Measurements from ENCODE around the gene FBXO28. TPM values are rescaled to one million over a fixed set of nuclear protein-coding genes. Genes with fewer than 3 reads are reported as not detected.
A peak's percentile ranks its signal among the peaks of the same experiment; 100 is the strongest.

FBXO28 gene
- total RNA-seq, 1 donor from 2014 or later: 32.6 TPM

DNA sequence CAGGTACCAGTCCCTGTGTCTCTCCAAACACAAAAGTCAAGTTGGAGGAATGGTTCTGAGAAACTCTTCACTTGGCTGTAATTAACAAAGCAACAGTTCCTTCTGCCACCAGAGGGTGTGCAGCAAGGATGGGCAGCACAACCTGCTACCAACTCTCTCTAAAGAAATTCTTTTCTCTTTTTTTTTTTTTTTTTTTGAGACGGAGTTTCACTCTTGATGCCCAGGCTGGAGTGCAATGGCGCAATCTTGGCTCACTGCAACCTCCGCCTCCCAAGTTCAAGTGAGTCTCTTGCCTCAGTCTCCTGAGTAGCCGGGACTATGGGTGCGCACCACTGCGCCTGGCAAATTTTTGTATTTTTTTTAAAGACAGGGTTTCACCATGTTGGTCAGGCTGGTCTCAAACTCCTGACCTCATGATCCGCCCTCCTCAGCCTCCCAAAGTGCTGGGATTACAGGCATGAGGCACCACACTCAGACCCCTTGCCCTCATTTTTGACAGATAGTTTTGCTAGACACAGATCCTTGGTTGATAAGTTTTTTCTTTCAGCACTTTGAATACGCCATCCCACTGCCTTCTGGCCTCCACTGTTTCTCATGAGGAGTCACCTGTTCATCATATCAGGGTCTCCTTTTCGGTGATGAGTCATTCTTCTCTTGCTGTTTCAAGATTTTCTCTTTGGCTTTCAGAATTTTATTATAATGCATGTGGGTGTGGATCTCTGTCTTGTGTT, 57.0 kb downstream of the FBXO28 start:
- Histone ChIP-seq H3K79me2 (ENCODE audit: insufficient read depth, low read length) (no peaks in the 10 kb centered on the region), H3K4me1 (ENCODE audit: insufficient read depth, low read length) (peaks cover 10% of the 10 kb centered on the region), H3K27me3 (ENCODE audit: insufficient read depth, low read length) (peaks cover 3% of the 10 kb centered on the region), H3K27ac (ENCODE audit: low read depth, low read length) (no peak overlapping the region), H2AFZ (ENCODE audit: low read depth, low read length) (no peak overlapping the region), H4K20me1 (ENCODE audit: insufficient read depth, low read length) (no peaks in the 10 kb centered on the region), H3K9ac (ENCODE audit: low read length) (no peak overlapping the region), H3K36me3 (ENCODE audit: insufficient read depth, low read length) (no peaks in the 10 kb centered on the region), H3K9me3 (ENCODE audit: insufficient read depth, low read depth, low read length) (no peaks in the 10 kb centered on the region), H3K4me3 (ENCODE audit: insufficient read depth, low read depth, low read length) (no peak overlapping the region), H3K4me2 (ENCODE audit: low read length) (no peak overlapping the region)
- no peaks in the 10 kb centered on the region for H3K36me3 Mint-ChIP-seq (ENCODE audit: low read depth, unreplicated experiment)
- no peak overlapping the region for H3K27ac Mint-ChIP-seq (ENCODE audit: unreplicated experiment)
- no peaks in the 10 kb centered on the region for H3K9me3 Mint-ChIP-seq (ENCODE audit: unreplicated experiment)
- H3K4me1 Mint-ChIP-seq (ENCODE audit: low read depth, unreplicated experiment): peaks cover 14% of the 10 kb centered on the region
- FAIRE-seq (no peak), DNase-seq (ENCODE audit: low read depth) (no peak)
- no peak for TF ChIP-seq EZH2 (IDR thresholded peaks at IDR 0.05; ENCODE audit: insufficient read depth, low read length)
- TF ChIP-seq, protein P1, sequence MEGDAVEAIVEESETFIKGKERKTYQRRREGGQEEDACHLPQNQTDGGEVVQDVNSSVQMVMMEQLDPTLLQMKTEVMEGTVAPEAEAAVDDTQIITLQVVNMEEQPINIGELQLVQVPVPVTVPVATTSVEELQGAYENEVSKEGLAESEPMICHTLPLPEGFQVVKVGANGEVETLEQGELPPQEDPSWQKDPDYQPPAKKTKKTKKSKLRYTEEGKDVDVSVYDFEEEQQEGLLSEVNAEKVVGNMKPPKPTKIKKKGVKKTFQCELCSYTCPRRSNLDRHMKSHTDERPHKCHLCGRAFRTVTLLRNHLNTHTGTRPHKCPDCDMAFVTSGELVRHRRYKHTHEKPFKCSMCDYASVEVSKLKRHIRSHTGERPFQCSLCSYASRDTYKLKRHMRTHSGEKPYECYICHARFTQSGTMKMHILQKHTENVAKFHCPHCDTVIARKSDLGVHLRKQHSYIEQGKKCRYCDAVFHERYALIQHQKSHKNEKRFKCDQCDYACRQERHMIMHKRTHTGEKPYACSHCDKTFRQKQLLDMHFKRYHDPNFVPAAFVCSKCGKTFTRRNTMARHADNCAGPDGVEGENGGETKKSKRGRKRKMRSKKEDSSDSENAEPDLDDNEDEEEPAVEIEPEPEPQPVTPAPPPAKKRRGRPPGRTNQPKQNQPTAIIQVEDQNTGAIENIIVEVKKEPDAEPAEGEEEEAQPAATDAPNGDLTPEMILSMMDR (IDR thresholded peaks at IDR 0.05; ENCODE audit: insufficient read depth, low read depth, low read length): peak; percentile 27
- peaks cover 7% of the 10 kb centered on the region for H3K27me3 Mint-ChIP-seq (ENCODE audit: low read depth, unreplicated experiment)
- no peak overlapping the region for H3K4me3 Mint-ChIP-seq (ENCODE audit: unreplicated experiment)

DNA sequence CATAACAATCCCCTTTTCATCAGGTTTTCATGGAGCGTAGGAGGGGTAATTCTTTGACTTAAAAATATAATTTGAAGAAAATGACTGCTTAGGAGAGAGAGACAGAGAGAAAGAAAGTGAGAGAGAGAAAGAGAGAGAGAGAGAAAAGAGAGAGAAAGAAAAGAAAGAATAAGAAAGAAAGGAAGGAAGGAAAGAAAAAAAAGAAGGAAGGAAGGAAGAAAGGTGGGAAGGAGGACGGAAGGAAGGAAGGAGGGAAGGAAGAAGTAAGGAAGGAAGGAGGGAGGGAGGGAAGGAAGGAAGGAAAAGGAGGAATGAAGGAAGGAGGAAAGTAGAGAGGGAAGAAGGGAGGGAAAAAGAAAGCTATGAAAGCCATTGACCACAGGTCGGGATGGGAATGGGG, 58.3 kb downstream of the FBXO28 start:
- Mint-ChIP-seq H3K27ac (ENCODE audit: unreplicated experiment) (no peak overlapping the region), H3K27me3 (ENCODE audit: low read depth, unreplicated experiment) (peaks cover 7% of the 10 kb centered on the region), H3K4me1 (ENCODE audit: low read depth, unreplicated experiment) (peaks cover 14% of the 10 kb centered on the region), H3K4me3 (ENCODE audit: unreplicated experiment) (no peak overlapping the region), H3K36me3 (ENCODE audit: low read depth, unreplicated experiment) (no peaks in the 10 kb centered on the region), H3K9me3 (ENCODE audit: unreplicated experiment) (no peaks in the 10 kb centered on the region)
- Histone ChIP-seq H3K79me2 (ENCODE audit: insufficient read depth, low read length) (no peaks in the 10 kb centered on the region), H3K36me3 (ENCODE audit: insufficient read depth, low read length) (no peaks in the 10 kb centered on the region), H2AFZ (ENCODE audit: low read depth, low read length) (no peak overlapping the region), H3K9me3 (ENCODE audit: insufficient read depth, low read depth, low read length) (no peaks in the 10 kb centered on the region), H3K4me2 (ENCODE audit: low read length) (no peak overlapping the region), H3K4me1 (ENCODE audit: insufficient read depth, low read length) (peaks cover 10% of the 10 kb centered on the region), H3K27me3 (ENCODE audit: insufficient read depth, low read length) (peaks cover 3% of the 10 kb centered on the region), H3K27ac (ENCODE audit: low read depth, low read length) (no peak overlapping the region), H3K4me3 (ENCODE audit: insufficient read depth, low read depth, low read length) (no peak overlapping the region), H4K20me1 (ENCODE audit: insufficient read depth, low read length) (no peaks in the 10 kb centered on the region), H3K9ac (ENCODE audit: low read length) (no peak overlapping the region)
- DNase-seq (ENCODE audit: low read depth): no peak
- FAIRE-seq: no peak
- TF ChIP-seq EZH2 (IDR thresholded peaks at IDR 0.05; ENCODE audit: insufficient read depth, low read length): no peak
- TF ChIP-seq, protein P1 (IDR thresholded peaks at IDR 0.05; ENCODE audit: insufficient read depth, low read depth, low read length): no peak

DNA sequence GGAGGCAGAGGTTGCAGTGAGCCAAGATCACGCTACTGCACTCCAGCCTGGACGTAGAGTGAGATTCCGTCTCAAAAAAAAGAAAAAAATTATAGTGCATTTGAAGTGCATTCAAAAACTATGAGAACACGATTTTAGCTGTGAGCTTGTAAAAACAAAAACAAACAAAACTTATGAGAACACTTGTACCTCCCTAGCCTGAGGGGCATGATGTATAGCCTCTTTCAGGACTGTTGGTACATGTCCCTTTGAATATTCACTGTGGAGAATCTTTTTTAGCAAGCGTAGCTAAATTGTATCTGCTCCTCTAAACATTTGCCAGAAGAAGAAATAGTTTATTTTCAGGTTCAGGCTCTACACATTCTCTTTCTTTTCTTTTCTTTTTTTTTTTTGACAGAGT, 59.6 kb downstream of the FBXO28 start:
- no peaks in the 10 kb centered on the region for H3K36me3 Mint-ChIP-seq (ENCODE audit: low read depth, unreplicated experiment)
- DNase-seq (ENCODE audit: low read depth) (no peak), FAIRE-seq (no peak)
- TF ChIP-seq, protein P1 (IDR thresholded peaks at IDR 0.05; ENCODE audit: insufficient read depth, low read depth, low read length): no peak
- TF ChIP-seq EZH2 (IDR thresholded peaks at IDR 0.05; ENCODE audit: insufficient read depth, low read length): no peak
- H3K79me2 ChIP-seq (ENCODE audit: insufficient read depth, low read length): no peaks in the 10 kb centered on the region
- H3K4me3 Mint-ChIP-seq (ENCODE audit: unreplicated experiment): no peak overlapping the region
- no peaks in the 10 kb centered on the region for H4K20me1 ChIP-seq (ENCODE audit: insufficient read depth, low read length)
- no peak overlapping the region for H3K27ac Mint-ChIP-seq (ENCODE audit: unreplicated experiment)
- H2AFZ ChIP-seq (ENCODE audit: low read depth, low read length): no peak overlapping the region
- H3K9me3 ChIP-seq (ENCODE audit: insufficient read depth, low read depth, low read length): no peaks in the 10 kb centered on the region
- no peak overlapping the region for H3K4me3 ChIP-seq (ENCODE audit: insufficient read depth, low read depth, low read length)
- no peak overlapping the region for H3K4me2 ChIP-seq (ENCODE audit: low read length)
- H3K36me3 ChIP-seq (ENCODE audit: insufficient read depth, low read length): no peaks in the 10 kb centered on the region
- peaks cover 10% of the 10 kb centered on the region for H3K4me1 ChIP-seq (ENCODE audit: insufficient read depth, low read length)
- peaks cover 14% of the 10 kb centered on the region for H3K4me1 Mint-ChIP-seq (ENCODE audit: low read depth, unreplicated experiment)
- H3K27me3 ChIP-seq (ENCODE audit: insufficient read depth, low read length): peaks cover 3% of the 10 kb centered on the region
- H3K27ac ChIP-seq (ENCODE audit: low read depth, low read length): no peak overlapping the region
- peaks cover 7% of the 10 kb centered on the region for H3K27me3 Mint-ChIP-seq (ENCODE audit: low read depth, unreplicated experiment)
- H3K9ac ChIP-seq (ENCODE audit: low read length): no peak overlapping the region
- H3K9me3 Mint-ChIP-seq (ENCODE audit: unreplicated experiment): no peaks in the 10 kb centered on the region

Measured in astrocyte (in vitro differentiated cells and primary cell).